Endodermal cell (in vitro differentiated cells): Measurements from ENCODE around the gene GAREM1. TPM values are rescaled to one million over a fixed set of nuclear protein-coding genes. Genes with fewer than 3 reads are reported as not detected.

ENCODE experiments used
- DNase-seq: peaks from one replicate; pipeline ENCODE4 v3.0.0-alpha.2; 2017
- H3K27ac ChIP-seq: 2 replicates; pipeline ENCODE4 v1.5.1; 2013; ENCODE audit warnings: mild to moderate bottlenecking, low read depth, low read length, moderate library complexity
- H3K27me3 ChIP-seq: 2 replicates; pipeline ENCODE4 v1.6.1; 2013; ENCODE audit warnings: mild to moderate bottlenecking, low read length, moderate library complexity; ENCODE audit not compliant: insufficient read depth, control insufficient read depth, poor library complexity, severe bottlenecking
- H3K36me3 ChIP-seq: 2 replicates; pipeline ENCODE4 v1.7.0; 2013; ENCODE audit warnings: mild to moderate bottlenecking, low read length, moderate library complexity; ENCODE audit not compliant: control insufficient read depth, insufficient read depth
- H3K4me1 ChIP-seq: one replicate; pipeline ENCODE4 v1.7.0; 2013; ENCODE audit warnings: low read length; ENCODE audit not compliant: control insufficient read depth, insufficient read depth
- H3K4me3 ChIP-seq: 2 replicates; pipeline ENCODE4 v1.5.1; 2013; ENCODE audit warnings: mild to moderate bottlenecking, low read length, moderate library complexity
- H3K9ac ChIP-seq: 2 replicates; pipeline ENCODE4 v1.6.1; 2013; ENCODE audit warnings: mild to moderate bottlenecking, low read length, moderate library complexity; ENCODE audit not compliant: poor library complexity, severe bottlenecking; ENCODE audit errors: extremely low read depth
- H3K9me3 ChIP-seq: 2 replicates; pipeline ENCODE4 v1.6.1; 2013; ENCODE audit warnings: mild to moderate bottlenecking, low read length, moderate library complexity; ENCODE audit not compliant: control insufficient read depth
- H3K27ac Mint-ChIP-seq: 2 replicates; pipeline ENCODE4 v1.8.0; 2020; ENCODE audit warnings: mixed read lengths
- H3K27me3 Mint-ChIP-seq: 2 replicates; pipeline ENCODE4 v1.8.0; 2021; ENCODE audit warnings: mild to moderate bottlenecking, mixed read lengths; ENCODE audit not compliant: insufficient read depth
- H3K36me3 Mint-ChIP-seq: 2 replicates; pipeline ENCODE4 v1.8.0; 2020; ENCODE audit warnings: low read depth, mixed read lengths
- H3K4me1 Mint-ChIP-seq: 2 replicates; pipeline ENCODE4 v1.8.0; 2020; ENCODE audit warnings: mixed read lengths
- H3K4me3 Mint-ChIP-seq: 2 replicates; pipeline ENCODE4 v1.8.0; 2020; ENCODE audit warnings: mild to moderate bottlenecking, moderate library complexity, mixed read lengths
- H3K9me3 Mint-ChIP-seq: 2 replicates; pipeline ENCODE4 v1.8.0; 2020; ENCODE audit warnings: mild to moderate bottlenecking, mixed read lengths
- WGBS, 2 experiments: methylation state at CpG; one replicate each; pipeline versions ENCODE4 v1.1.5 to v1.1.7; 2013; ENCODE audit warnings: missing lambda C conversion rate in 2 of 2, mixed read lengths in 1 of 2; ENCODE audit not compliant: insufficient coverage in 1 of 2, insufficient read length in 1 of 2; 5-methylcytosine and 5-hydroxymethylcytosine counted together
- total RNA-seq, 2 donors: library from RNA; stranded (reverse); fragmentation: NEBNext Ultra II Directional in 1 of 2; extraction: Animal tissue kit (Norgen Biotek cat#: 25700) in 1 of 2; gene quantifications; 2 replicates in 1 of 2; 3 replicates in 1 of 2; pipeline ENCODE4 v1.2.1, GENCODE V29; 2021
- TF ChIP-seq, protein P1 (sequence below): fragments of 200-600 bp; sonication (generic); conservative IDR thresholded peaks from 2 replicates; pipeline ENCODE4 v1.5.0; 2021; ENCODE audit warnings: antibody characterized with exemption, mild to moderate bottlenecking

The GAREM1 gene
- total RNA-seq, 2 donors from 2014 or later, result 9.2 to 9.4 TPM

DNA sequence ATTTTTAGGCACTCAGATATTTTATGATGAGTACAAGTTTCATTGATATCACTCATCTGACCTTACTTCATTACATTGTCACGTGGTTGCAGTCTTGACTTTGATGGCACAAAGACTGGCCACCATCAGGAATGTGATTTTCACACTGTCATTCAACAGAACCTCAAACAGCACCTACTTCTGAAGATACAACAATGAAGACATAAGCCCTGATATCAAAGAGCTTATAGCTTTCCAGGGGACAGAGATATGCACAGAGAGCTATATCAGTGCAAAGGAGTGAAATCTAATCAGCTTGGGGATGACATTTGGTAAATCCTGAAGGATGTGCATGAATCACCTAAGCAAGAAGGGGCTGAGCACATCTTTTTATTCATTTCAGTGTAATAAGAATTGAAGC is 208.6 kb downstream of the GAREM1 start:
- Mint-ChIP-seq H3K36me3 (peaks cover 2% of the 10 kb centered on the region), H3K9me3 (no peaks in the 10 kb centered on the region), H3K4me3 (no peak overlapping the region), H3K27me3 (peaks cover 2% of the 10 kb centered on the region), H3K4me1 (peaks cover 18% of the 10 kb centered on the region), H3K27ac (no peak overlapping the region)
- peak overlapping the region; percentile 33 for H3K4me3 ChIP-seq
- H3K9me3 ChIP-seq, result no peaks in the 10 kb centered on the region
- peaks cover 17% of the 10 kb centered on the region for H3K4me1 ChIP-seq
- WGBS, 2 experiments, result 67 to 74% methylated on average over 1 of the region's 1 CpG
- no peaks in the 10 kb centered on the region for H3K27me3 ChIP-seq
- no peak overlapping the region for H3K27ac ChIP-seq
- no peaks in the 10 kb centered on the region for H3K36me3 ChIP-seq
- H3K9ac ChIP-seq, result no peak overlapping the region
- TF ChIP-seq, protein P1, sequence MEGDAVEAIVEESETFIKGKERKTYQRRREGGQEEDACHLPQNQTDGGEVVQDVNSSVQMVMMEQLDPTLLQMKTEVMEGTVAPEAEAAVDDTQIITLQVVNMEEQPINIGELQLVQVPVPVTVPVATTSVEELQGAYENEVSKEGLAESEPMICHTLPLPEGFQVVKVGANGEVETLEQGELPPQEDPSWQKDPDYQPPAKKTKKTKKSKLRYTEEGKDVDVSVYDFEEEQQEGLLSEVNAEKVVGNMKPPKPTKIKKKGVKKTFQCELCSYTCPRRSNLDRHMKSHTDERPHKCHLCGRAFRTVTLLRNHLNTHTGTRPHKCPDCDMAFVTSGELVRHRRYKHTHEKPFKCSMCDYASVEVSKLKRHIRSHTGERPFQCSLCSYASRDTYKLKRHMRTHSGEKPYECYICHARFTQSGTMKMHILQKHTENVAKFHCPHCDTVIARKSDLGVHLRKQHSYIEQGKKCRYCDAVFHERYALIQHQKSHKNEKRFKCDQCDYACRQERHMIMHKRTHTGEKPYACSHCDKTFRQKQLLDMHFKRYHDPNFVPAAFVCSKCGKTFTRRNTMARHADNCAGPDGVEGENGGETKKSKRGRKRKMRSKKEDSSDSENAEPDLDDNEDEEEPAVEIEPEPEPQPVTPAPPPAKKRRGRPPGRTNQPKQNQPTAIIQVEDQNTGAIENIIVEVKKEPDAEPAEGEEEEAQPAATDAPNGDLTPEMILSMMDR, result no peak
- DNase-seq, result no peak

DNA sequence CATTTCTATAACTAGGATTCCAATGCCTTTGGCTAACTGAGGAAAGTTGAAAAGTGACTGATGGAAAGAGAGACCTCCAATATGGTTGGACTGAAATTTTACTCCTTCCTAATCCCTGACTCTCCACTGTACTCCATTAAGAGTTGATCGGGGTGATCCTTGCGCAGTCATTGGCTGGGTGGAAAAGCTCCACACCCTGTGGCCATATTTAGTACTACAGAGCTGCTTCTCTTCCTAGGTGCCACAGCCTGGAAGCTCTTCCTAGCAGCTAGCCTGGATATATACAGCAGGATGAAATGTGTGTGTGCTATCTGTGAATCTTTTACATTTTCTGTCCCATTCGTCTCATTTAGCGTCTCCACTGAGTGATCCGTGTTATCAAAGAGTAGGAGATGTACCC is 209.7 kb downstream of the GAREM1 start:
- H3K4me3 ChIP-seq, result no peak overlapping the region
- peaks cover 18% of the 10 kb centered on the region for H3K4me1 ChIP-seq
- Mint-ChIP-seq H3K9me3 (no peaks in the 10 kb centered on the region), H3K27me3 (peaks cover 2% of the 10 kb centered on the region), H3K27ac (no peak overlapping the region), H3K4me1 (peaks cover 22% of the 10 kb centered on the region), H3K4me3 (no peak overlapping the region), H3K36me3 (peaks cover 2% of the 10 kb centered on the region)
- no peaks in the 10 kb centered on the region for H3K27me3 ChIP-seq
- H3K36me3 ChIP-seq, result no peaks in the 10 kb centered on the region
- H3K9me3 ChIP-seq, result no peaks in the 10 kb centered on the region
- DNase-seq, result no peak
- H3K9ac ChIP-seq, result no peak overlapping the region
- TF ChIP-seq, protein P1, result peak; percentile 56
- 95 to 96% methylated on average over 4 to 5 of the region's 5 CpGs for WGBS, 2 experiments
- H3K27ac ChIP-seq, result no peak overlapping the region

DNA sequence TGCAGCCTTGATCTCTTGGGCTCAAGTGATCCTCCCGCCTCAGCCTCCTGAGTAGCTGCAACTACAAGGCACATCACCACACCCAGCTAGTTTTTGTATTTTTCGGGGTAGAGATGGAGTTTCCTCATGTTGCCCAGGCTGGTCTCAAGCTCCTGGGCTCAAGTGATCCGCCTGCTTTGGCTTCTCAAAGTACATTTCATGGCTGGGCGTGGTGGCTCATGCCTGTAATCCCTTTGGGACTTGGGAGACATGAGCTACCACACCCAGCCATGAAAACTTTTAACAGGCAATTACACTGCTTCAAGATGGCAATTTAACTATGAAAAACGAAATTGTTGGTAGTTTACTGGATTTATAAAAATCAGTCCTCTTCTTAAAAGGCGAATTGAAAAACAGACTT is 211.1 kb downstream of the GAREM1 start:
- Mint-ChIP-seq H3K27ac (no peak overlapping the region), H3K4me1 (peaks cover 22% of the 10 kb centered on the region), H3K9me3 (no peaks in the 10 kb centered on the region), H3K4me3 (no peak overlapping the region), H3K27me3 (peaks cover 2% of the 10 kb centered on the region), H3K36me3 (peaks cover 2% of the 10 kb centered on the region)
- Histone ChIP-seq H3K4me3 (no peak overlapping the region), H3K27me3 (no peaks in the 10 kb centered on the region), H3K9me3 (no peaks in the 10 kb centered on the region), H3K27ac (no peak overlapping the region), H3K4me1 (peaks cover 18% of the 10 kb centered on the region), H3K36me3 (no peaks in the 10 kb centered on the region), H3K9ac (no peak overlapping the region)
- 93 to 97% methylated on average over 4 to 6 of the region's 6 CpGs for WGBS, 2 experiments
- DNase-seq, result no peak
- TF ChIP-seq, protein P1, result no peak
